Heart right ventricle (tissue), 16 donors: Measurements from ENCODE around the gene ATP5ME. TPM values are rescaled to one million over a fixed set of nuclear protein-coding genes. Genes with fewer than 3 reads are reported as not detected.
A peak's percentile ranks its signal among the peaks of the same experiment; 100 is the strongest.
"Not testable (repeated sequence)": the region's sequence is repeated elsewhere in the genome, so short reads cannot be mapped to it uniquely, and the experiment has no call there.

Experiments
- ATAC-seq, 8 donors: fragments of 200-7000 bp; cut with Tn5 transposase; one replicate each; pipeline ENCODE4 v1.9.1; 2020; ENCODE audit warnings: mild to moderate bottlenecking in 8 of 8, moderate library complexity in 8 of 8, moderate number of reproducible peaks in 1 of 8
- DNase-seq, 2 donors: peaks; one replicate each; pipeline ENCODE4 v3.0.0-alpha.2; 2020
- H3K27ac ChIP-seq, 10 donors: fragments of 200-600 bp; sonication (generic) in 2 of 10; one replicate each; pipeline versions ENCODE4 v1.5.0 to v1.8.0; 2020 to 2022; ENCODE audit warnings: mild to moderate bottlenecking in 3 of 10
- H3K27me3 ChIP-seq, 7 donors: fragments of 200-600 bp; one replicate each; pipeline ENCODE4 v1.8.0; 2021 to 2022; ENCODE audit warnings: mild to moderate bottlenecking in 2 of 7
- H3K36me3 ChIP-seq, 9 donors: fragments of 200-600 bp; sonication (generic) in 1 of 9; one replicate each; pipeline versions ENCODE4 v1.5.0 to v1.8.0; 2020 to 2022; ENCODE audit warnings: mild to moderate bottlenecking in 2 of 9
- H3K4me1 ChIP-seq, 9 donors: fragments of 200-600 bp; sonication (generic) in 1 of 9; one replicate each; pipeline versions ENCODE4 v1.5.0 to v1.8.0; 2020 to 2022; ENCODE audit warnings: mild to moderate bottlenecking in 4 of 9
- H3K4me3 ChIP-seq, 10 donors: fragments of 200-600 bp; sonication (generic) in 2 of 10; one replicate each; pipeline versions ENCODE4 v1.5.0 to v1.8.0; 2020 to 2022; ENCODE audit warnings: mild to moderate bottlenecking in 7 of 10, moderate library complexity in 2 of 10
- H3K9me3 ChIP-seq, 11 donors: fragments of 200-600 bp in 10 of 11; sonication (generic) in 2 of 11; one replicate each; pipeline versions ENCODE4 v1.5.0 to v1.8.0; 2013 to 2022; ENCODE audit warnings: mild to moderate bottlenecking in 2 of 11, control low read depth in 1 of 11, moderate library complexity in 1 of 11
- CTCF ChIP-seq, 9 donors: fragments of 200-600 bp; sonication (generic) in 2 of 9; IDR thresholded peaks; one replicate each; pipeline versions ENCODE4 v1.5.0 to v1.8.0; 2021 to 2022; ENCODE audit warnings: antibody characterized with exemption in 9 of 9, mild to moderate bottlenecking in 5 of 9, moderate library complexity in 1 of 9
- WGBS, 2 donors: extraction: QIAGEN DNeasy Blood & Tissue Kit; methylation state at CpG; one replicate each; pipeline ENCODE4 v1.1.7; 2013; ENCODE audit warnings: inconsistent platforms in 1 of 2; 5-methylcytosine and 5-hydroxymethylcytosine counted together
- intact Hi-C, 10 donors: fragments of 100-400 bp; cut with DNase I; formaldehyde crosslinking; loops; one replicate each; pipeline versions ENCODE4 v1.11.1 to v1.14.2; 2022
- polyA plus RNA-seq, 2 donors: library from polyadenylated mRNA; stranded (reverse); fragments of 200-250 nt; gene quantifications; one replicate each; pipeline ENCODE4 v1.2.3, GENCODE V29; 2013
- total RNA-seq, 10 donors: library from RNA; stranded (reverse); fragmentation: NEBNext Ultra II Directional in 3 of 10; extraction: Animal tissue kit (Norgen Biotek cat#: 25700) in 3 of 10; gene quantifications; one replicate each; pipeline versions ENCODE4 v1.2.1 to v1.2.4, GENCODE V29; 2021 to 2023
- donor health status: Arrhythmogenic right ventricular cardiomyopathy.
- donor health status: ischemic (EF 13 %, LVEDD 7.1; RV severe dilation, severe dysfunction).
- donor health status: healthy with polysubstance abuse.
- donor health status: DM: no; HTN: yes; CAD: no.
- donor health status: DM: no; HTN: no; CAD: no.
- donor health status: ischemic (EF 25% LVEDD 6.9; RV normal size, moderate dysfunction).
- donor health status: ischemic (EF 25% LVEDD 5.7; RV mildly dilated, moderate dysfunction).
- donor health status: healthy.
- donor health status: DM: yes; HTN: yes; CAD: no.
- donor health status: Ischemic cardiomyopathy.
- donor health status: ischemic (EF 35%, LVEDD 5.7; RV mildly dilated, moderate dysfunction).
- donor health status: nonischemic (EF 11% LVEDD 7.7; RV severe dilation, severe dysfunction).
- donor health status: DM: yes; HTN: yes; CAD: no.
- donor health status: PGD.
- donor health status: ischemic (EF 29% LVEDD 5.4; RV normal size, mild dysfunction).
- donor health status: nonischemic (EF 23%, LVEDD 6.1; RV moderate dilation, normal function).

ATP5ME gene
- total and polyA plus RNA-seq, 12 donors: 651 to 4,239 (median 1,012) TPM

DNA sequence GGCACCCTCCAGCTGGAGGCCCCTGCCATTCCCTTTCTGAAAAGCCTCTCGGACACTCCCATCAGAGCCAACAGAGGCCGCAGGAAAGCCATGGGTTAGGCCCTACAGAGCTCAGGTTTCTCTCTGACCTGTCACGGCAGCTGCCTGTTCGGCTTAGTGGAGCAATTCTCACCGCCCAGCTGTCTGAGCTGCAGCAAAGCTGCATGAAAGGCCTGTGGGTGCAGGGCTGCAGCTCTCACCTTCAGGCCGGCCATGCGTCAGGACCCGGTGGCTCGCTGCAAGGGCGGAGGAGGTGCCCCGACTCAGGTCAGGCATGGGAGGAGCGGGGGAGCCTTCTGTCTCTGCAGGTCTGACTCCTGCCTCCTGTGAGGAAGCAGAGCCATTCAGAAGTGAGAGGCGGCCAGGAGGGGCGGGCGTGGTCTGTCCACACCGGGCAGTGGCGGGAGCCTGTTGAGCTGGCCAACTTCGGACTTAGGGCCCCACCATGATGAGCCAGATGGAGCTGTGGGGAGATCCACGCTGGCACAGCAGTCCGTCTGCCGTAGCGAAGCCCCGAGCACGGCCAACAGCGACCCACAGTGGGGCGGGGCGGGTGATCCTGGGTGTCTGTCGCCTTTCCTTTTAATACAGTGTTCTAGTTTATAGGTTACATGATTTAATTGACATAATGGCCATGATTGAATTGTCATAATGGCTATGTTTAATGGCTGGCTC, 25.3 kb downstream of the ATP5ME start:
- Histone ChIP-seq H3K9me3 (no peaks in the 10 kb centered on the region), H3K36me3 (no peaks in the 10 kb centered on the region), H3K27ac (no peak overlapping the region), H3K27me3 (peaks cover 5 to 70% (median 56%) of the 10 kb centered on the region in 7 donors), H3K4me1 (no peaks in the 10 kb centered on the region), H3K4me3 (no peak overlapping the region)
- DNase-seq: no peak
- ATAC-seq: no peak
- TF ChIP-seq CTCF (IDR thresholded peaks at IDR 0.05): no peak
- WGBS, 2 donors: 70 to 75% methylated on average over 28 of the region's 28 CpGs
- intact Hi-C loops: no loop called here

DNA sequence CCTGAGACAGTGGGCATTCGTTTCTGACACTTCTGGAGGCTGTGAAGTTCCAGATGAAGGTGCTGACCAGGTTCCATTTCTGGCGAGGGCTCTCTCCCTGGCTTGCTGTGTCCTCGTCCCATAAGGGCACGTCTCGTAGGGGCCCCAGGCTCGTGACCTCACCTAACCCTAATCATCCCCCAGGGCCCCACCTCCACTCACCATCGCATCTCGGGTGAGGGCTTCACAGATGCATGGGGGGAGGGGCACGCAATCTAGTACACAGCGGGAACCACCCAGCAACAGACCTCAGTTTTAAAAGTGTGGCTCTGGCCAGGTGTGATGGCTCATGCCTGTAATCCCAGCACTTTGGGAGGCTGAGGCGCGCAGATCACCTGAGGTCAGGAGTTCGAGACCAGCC, 26.6 kb downstream of the ATP5ME start:
- H3K27me3 ChIP-seq: peaks cover 5 to 62% (median 53%) of the 10 kb centered on the region in 7 donors
- H3K36me3 ChIP-seq: no peaks in the 10 kb centered on the region
- H3K27ac ChIP-seq: no peak overlapping the region
- intact Hi-C loops: no loop called here
- 68 to 69% methylated on average over 13 of the region's 13 CpGs for WGBS, 2 donors
- ATAC-seq (no peak), DNase-seq (no peak)
- H3K9me3 ChIP-seq: peaks cover 0 to 10% (median 0%) of the 10 kb centered on the region in 11 donors
- H3K4me1 ChIP-seq: no peaks in the 10 kb centered on the region
- no peak overlapping the region for H3K4me3 ChIP-seq
- no peak for TF ChIP-seq CTCF (IDR thresholded peaks at IDR 0.05)

DNA sequence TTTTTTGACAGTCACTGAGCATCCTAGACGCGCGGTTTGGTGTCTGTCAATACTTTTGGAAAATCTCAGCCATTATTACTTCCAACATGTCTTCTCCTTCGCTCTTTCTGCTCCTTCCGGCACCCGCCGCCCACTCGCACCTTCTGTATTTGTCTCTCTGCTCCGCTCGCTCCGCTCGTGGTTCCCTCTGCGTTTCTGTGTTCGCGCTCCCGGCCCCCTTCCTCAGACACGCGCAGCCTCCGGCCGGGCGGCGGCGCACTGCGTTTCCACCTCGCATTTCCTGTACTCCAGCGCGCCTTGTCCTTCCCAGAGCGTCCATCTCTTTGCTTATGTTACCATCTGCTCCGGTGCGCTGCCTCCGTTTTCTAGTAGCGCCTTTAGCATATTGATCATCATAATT, 27.6 kb downstream of the ATP5ME start:
- Histone ChIP-seq H3K4me1 (no peaks in the 10 kb centered on the region), H3K27me3 (peaks cover 5 to 56% (median 52%) of the 10 kb centered on the region in 7 donors), H3K9me3 (peaks cover 0 to 20% (median 0%) of the 10 kb centered on the region in 11 donors), H3K4me3 (peak overlapping the region in 1 of 10 donors; percentile 17), H3K36me3 (no peaks in the 10 kb centered on the region), H3K27ac (no peak overlapping the region)
- no peak for TF ChIP-seq CTCF (IDR thresholded peaks at IDR 0.05)
- intact Hi-C loops: no loop called here
- WGBS, 2 donors: 63 to 77% methylated on average over 32 of the region's 32 CpGs
- DNase-seq: no peak
- ATAC-seq: peak in 1 of 8 donors; percentile 46

- ATAC-seq, H3K4me3 ChIP-seq, DNase-seq, H3K27ac ChIP-seq, H3K36me3 ChIP-seq, intact Hi-C loops, H3K4me1 ChIP-seq: not testable (repeated sequence)
- Histone ChIP-seq H3K27me3 (peaks cover 0 to 53% (median 28%) of the 10 kb centered on the region in 7 donors), H3K9me3 (peaks cover 0 to 23% (median 0%) of the 10 kb centered on the region in 11 donors)
- 81 to 87% methylated on average over 6 of the region's 6 CpGs for WGBS, 2 donors
Observed at GRCh38 chr4:642366-642765, 31.7 kb downstream of the ATP5ME start.
